ENCODE results near the gene PNCK.

GRCh38 chrX:153703036-153703370 is 29.4 kb upstream of the PNCK start:
- TF ChIP-seq HHEX (CRISPR knock-in tag; IDR thresholded peaks at IDR 0.05), result no peak
- no peak for TF ChIP-seq MYC (CRISPR knock-in tag; IDR thresholded peaks at IDR 0.05; ENCODE audit: borderline replicate concordance)
- no peak for TF ChIP-seq NR2F2 (IDR thresholded peaks at IDR 0.05; ENCODE audit: borderline replicate concordance, low read depth)
- no peak for TF ChIP-seq NFAT5 (CRISPR knock-in tag; IDR thresholded peaks at IDR 0.05)
- no peak for TF ChIP-seq ZNF513 (CRISPR knock-in tag; conservative IDR thresholded peaks at IDR 0.05)
- TF ChIP-seq CTCF (CRISPR knock-in tag; IDR thresholded peaks at IDR 0.05), result no peak
- no peak for TF ChIP-seq ZNF367 (CRISPR knock-in tag; IDR thresholded peaks at IDR 0.05; ENCODE audit: borderline replicate concordance)
- no peak for TF ChIP-seq NFATC3 (CRISPR knock-in tag; IDR thresholded peaks at IDR 0.05)
- no peak for TF ChIP-seq SAFB2 (CRISPR knock-in tag; IDR thresholded peaks at IDR 0.05; ENCODE audit: borderline replicate concordance, low read depth)
- no peak for TF ChIP-seq MAFG (CRISPR knock-in tag; IDR thresholded peaks at IDR 0.05)
- TF ChIP-seq MZF1 (CRISPR knock-in tag; IDR thresholded peaks at IDR 0.05; ENCODE audit: borderline replicate concordance), result no peak

All from HepG2 (cell line).